ENCODE measurements around the gene ANTXR2. TPM values are rescaled to one million over a fixed set of nuclear protein-coding genes. Genes with fewer than 3 reads are reported as not detected.

ANTXR2 gene
- total RNA-seq, 1 experiment from 2014 or later: 4.4 TPM

DNA sequence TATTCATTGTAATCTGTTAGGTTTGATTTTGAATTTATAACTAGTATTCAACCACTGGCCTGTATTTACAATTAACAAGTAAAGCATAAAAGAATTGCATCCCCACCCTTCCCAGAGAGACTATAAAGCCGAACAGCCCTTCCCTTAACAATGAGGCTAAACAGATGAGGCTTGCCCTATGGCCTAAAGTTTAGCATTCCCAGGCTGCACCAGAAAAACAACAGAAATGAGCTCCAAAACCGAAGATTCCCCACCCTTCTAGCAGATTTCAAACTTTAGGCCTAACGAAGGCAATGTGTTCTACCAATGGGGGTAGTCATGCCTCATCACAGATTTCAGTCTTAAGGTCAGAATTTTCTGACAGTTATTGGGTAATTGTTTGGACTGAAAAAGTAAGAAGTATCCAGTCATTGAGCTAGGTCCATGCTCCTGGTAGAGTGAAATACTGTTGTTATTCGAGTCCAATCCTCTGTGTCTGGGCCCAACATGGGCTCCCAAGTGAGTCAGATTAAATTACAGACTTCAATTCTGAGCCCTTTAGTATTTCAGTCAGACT, 197.6 kb downstream of the ANTXR2 start:
- DNase-seq (ENCODE audit: low read depth, low spot score): no peak
- in situ Hi-C loops (cut with HindIII; ENCODE audit: low pct_unique_long_range_greater_than_20kb, low sequenced_read_pairs): no loop called here

DNA sequence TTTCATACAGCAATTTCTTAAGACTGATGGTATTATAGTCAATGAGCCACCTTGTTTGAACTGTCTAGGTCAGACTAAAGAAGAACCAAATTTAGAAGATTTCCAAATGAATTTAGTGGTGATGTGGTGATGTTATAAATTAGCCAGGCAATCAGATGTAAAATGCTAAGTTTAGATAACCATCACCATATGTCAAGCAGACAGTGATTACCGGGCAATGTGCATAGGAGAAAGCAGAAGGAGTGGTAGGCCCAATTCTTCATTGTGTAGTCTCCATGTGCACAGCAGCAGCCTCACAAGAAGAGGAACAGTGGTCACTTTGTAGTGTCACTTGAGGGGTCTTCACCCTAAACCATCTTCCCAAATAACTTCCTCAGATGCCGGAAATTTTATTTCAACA, 198.8 kb downstream of the ANTXR2 start:
- in situ Hi-C loops (cut with HindIII; ENCODE audit: low pct_unique_long_range_greater_than_20kb, low sequenced_read_pairs): no loop called here
- DNase-seq (ENCODE audit: low read depth, low spot score): no peak

DNA sequence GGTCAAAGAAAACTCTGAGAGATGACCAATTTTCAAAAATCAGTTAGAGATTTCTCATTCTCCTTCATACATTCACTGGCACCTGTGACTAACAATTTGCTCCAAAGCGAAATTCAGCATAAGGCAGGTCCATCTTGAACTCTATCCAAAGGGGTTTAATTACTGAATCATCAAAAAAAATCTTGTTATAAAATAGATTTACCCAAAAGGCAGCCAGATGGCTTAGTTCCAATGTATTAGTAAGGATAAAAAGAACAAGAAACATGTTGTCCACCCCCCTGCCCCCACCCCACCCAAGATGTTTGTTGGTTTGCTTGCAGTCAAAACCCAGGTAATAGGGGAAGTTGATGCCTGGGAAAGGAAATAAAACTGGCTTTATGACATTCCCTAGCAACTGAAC, 200.3 kb downstream of the ANTXR2 start:
- in situ Hi-C loops (cut with HindIII; ENCODE audit: low pct_unique_long_range_greater_than_20kb, low sequenced_read_pairs): no loop called here
- DNase-seq (ENCODE audit: low read depth, low spot score): no peak

DNA sequence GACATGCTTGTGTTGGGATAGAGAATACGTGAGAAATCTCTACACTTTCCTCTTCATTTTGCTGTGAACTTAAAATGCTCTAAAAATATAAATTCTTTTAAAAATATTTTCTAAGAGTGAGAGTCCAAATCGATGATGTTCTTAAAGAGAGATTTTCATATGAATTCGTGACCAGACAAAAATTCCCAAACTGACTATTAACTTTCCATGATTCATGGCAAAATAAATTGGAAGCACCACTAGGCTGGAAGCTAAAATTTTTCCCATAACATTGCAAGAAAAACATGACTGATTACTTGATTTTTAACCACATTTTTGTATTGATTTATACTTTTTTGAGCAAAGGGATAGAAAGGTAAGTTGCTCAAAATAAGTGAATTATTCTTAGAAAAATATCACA, 201.1 kb downstream of the ANTXR2 start:
- in situ Hi-C loops (cut with HindIII; ENCODE audit: low pct_unique_long_range_greater_than_20kb, low sequenced_read_pairs): no loop called here
- no peak for DNase-seq (ENCODE audit: low read depth, low spot score)

DNA sequence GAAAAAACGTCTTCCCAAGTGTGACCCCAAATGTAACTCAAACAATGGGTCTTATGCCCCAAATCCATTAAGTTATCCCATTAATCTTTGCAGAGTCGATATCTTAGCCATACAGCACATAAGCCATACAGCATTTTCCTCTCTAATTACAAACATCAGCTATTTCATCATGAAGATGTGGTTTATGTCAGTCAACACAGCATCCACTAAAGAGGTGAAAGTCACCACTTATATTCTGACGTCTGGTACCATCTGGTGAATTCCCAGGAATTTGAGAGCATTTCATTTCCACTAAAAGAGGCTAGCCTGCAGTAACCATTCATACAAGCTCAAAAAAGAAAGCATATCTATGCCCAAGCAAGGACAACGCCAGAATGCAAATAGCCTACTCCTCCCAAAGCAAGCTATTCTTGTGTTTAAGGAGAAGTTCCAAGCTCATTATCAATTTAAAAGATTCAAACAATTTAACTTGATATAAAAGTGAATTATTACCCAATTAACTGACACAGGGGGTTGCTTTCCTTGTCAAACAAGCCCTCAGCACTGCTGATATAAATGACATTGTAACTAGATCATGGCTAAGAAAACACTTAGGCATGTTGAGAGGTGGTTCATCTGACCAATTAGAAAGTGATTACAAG, 203.3 kb downstream of the ANTXR2 start:
- no peak for DNase-seq (ENCODE audit: low read depth, low spot score)
- in situ Hi-C loops (cut with HindIII; ENCODE audit: low pct_unique_long_range_greater_than_20kb, low sequenced_read_pairs): no loop called here

DNA sequence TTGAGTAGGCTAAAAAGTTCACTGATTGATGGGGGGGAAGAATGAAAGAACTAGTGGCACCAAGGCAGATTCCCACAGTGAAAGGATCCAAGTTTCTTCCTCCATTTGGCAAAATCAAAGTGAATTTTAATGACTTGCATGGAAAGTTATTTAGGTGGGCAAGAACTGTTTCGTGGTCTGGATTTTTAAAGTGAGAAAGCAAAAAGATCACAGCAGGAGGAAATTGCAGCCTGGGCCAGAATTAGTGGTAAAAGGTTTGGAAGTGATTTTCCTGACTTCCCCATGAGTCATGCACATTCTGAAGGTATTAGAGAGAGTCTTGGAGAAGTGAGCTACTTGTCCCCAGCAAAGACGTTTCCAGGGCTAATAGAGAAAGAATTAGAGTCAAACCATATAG, 207.8 kb downstream of the ANTXR2 start:
- no peak for DNase-seq (ENCODE audit: low read depth, low spot score)
- in situ Hi-C loops (cut with HindIII; ENCODE audit: low pct_unique_long_range_greater_than_20kb, low sequenced_read_pairs): no loop called here

DNA sequence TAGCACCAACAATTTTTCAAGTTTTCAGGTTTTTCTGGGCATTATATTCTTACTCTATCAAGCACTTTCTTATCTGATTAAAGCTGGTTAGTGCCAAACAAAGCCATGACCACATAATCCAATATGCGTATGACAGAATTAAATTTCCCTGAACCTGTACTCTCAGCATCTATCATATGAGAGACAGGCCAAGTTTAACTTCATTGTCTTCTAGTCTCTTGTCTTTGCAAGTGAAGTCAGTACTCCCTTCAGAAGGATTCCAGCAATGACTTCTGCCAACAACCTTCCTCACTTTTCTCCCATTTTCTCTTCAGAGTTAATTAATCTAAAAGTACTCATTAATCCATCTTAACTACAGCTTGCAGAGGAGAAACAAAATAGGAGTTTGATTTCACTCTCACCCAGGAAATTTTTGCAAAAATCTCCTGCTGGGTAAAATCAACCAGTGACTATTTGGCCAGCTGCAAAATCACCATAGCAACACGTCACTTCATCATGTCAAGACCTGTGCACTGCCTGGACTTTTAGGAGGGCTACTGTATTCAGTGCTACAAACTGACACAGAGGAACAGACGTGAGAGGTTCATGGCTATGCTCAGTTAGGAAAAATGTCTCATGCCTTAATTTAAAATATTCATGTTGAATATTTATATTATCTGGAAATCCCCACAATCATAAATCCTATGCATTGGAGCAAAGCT, 208.4 kb downstream of the ANTXR2 start:
- in situ Hi-C loops (cut with HindIII; ENCODE audit: low pct_unique_long_range_greater_than_20kb, low sequenced_read_pairs): no loop called here
- DNase-seq (ENCODE audit: low read depth, low spot score): no peak

DNA sequence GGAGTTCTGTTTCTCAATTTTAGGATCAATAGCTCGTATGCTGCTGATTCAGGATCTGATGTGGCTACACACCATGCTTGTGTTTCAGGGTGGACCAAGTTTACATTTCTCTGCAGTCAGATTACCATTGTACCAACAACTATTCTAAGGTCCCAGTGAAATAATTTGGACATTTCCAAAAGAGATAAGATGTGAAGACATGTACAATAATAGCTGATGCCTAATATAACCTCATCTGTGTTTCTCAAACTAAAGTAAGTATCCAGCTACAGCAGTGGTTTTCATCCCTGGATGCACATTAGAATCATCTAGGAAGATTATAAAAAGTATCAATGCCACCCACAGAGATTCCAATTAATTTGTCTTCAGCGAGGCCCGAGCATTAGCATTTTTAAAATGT, 209.7 kb downstream of the ANTXR2 start:
- DNase-seq (ENCODE audit: low read depth, low spot score): no peak
- in situ Hi-C loops (cut with HindIII; ENCODE audit: low pct_unique_long_range_greater_than_20kb, low sequenced_read_pairs): no loop called here

DNA sequence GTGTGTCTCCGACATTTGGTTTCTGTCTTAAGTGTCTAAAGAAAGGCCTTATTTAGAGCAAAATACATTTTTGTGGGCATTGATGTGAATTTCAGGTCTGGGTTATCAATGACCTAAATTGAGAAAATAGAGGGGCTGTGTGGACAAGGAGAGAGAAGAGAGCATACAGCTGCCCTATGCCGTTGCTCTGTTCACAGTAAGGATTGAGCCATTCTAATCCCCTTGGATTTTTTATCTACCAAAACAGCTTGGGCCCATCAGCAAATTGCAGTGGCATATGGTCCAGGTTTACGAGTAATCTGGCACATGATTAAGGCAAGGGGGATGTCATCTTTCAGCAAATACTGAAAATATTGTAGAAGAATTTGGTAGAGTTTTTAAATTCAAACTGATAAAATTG, 210.2 kb downstream of the ANTXR2 start:
- in situ Hi-C loops (cut with HindIII; ENCODE audit: low pct_unique_long_range_greater_than_20kb, low sequenced_read_pairs): no loop called here
- no peak for DNase-seq (ENCODE audit: low read depth, low spot score)

DNA sequence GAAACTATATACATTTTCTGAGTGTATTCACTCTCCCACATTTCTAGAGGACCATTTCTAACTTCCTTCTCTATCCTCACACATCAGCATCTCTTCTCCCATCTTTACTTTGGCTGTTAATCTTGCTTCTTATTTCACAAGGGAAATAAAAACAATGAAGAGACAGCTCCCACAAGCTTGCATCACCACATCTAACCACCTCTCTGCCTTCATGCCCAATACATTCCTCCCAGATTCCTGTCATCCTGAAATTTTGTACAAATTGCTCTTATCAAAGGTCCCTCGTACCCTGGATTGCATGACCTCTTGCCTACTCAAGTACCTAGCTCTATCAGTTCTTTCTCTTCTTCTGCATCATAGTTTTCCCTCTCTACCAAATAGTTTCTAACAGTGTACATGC, 215.2 kb downstream of the ANTXR2 start:
- DNase-seq (ENCODE audit: low read depth, low spot score): no peak
- in situ Hi-C loops (cut with HindIII; ENCODE audit: low pct_unique_long_range_greater_than_20kb, low sequenced_read_pairs): no loop called here

DNA sequence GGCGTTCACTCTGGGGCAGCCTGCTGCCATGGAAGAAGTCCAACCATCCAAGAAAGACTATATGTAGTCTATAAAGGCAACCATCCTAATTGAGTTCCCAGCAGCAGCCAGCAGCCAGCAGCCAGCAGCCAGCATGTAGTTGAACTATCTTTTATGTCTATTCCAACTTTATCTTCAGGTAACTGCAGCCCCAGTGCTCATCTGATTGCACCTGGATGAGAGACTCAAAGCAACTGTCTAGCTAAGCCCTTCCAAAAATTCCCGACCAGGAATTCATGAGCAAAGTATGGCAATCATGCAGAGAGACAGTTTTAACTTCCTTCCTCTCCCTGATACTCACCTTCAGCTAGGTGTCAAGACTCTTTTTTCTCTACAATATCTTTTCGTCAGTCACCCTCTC, 216.8 kb downstream of the ANTXR2 start:
- in situ Hi-C loops (cut with HindIII; ENCODE audit: low pct_unique_long_range_greater_than_20kb, low sequenced_read_pairs): no loop called here
- no peak for DNase-seq (ENCODE audit: low read depth, low spot score)

DNA sequence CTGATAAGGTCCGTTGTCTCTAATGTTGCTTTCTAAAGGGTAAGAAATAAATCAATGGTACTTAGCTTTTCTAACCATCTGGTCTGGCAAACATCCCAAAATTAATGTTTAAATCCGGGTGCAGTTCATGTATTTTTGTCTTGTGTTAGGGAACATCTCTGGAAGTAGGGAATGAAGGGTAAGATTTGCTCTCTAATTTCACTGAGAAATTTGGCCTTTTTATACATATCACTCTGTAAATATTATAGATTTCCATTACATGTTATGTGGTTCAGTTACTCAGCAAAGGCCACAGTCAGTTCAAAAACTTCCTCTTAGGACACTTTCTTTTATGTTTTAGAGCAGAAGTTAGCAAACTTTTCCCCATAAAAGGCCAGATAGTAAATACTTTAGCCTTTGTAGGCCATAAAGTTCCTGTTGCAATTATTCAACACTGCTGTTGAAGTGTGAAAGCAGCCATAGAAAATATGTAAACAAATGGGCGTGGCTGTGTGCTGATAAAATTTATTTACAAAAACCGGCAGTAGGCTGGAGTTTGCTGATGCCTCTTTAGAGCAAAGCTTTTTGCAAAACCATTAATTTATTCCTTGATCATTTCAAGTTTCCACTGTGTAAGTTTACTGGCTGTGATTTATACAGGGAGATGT, 218.1 kb downstream of the ANTXR2 start:
- in situ Hi-C loops (cut with HindIII; ENCODE audit: low pct_unique_long_range_greater_than_20kb, low sequenced_read_pairs): no loop called here
- no peak for DNase-seq (ENCODE audit: low read depth, low spot score)

DNA sequence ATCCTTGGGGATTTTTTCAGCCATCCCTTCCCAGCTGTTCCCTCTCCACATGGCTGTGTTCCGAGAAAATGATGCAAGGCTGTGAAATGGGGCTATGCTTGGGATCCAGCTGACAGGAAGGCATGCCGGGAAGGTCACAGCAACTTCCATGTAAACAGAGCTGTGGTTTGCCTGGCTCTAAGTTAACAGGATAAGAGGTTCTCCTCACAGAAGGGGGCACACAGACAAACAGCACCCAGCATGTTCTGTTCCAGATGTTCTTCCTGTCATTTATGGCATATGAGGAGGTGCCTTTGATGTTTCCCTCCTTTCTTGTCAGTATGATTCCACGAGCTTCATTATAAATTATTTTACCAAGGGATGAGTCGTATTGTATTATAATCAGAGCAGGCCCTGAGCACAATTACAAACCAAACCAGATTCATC, 220.7 kb downstream of the ANTXR2 start:
- DNase-seq (ENCODE audit: low read depth, low spot score): peak; percentile 0
- in situ Hi-C loops (cut with HindIII; ENCODE audit: low pct_unique_long_range_greater_than_20kb, low sequenced_read_pairs): no loop called here

DNA sequence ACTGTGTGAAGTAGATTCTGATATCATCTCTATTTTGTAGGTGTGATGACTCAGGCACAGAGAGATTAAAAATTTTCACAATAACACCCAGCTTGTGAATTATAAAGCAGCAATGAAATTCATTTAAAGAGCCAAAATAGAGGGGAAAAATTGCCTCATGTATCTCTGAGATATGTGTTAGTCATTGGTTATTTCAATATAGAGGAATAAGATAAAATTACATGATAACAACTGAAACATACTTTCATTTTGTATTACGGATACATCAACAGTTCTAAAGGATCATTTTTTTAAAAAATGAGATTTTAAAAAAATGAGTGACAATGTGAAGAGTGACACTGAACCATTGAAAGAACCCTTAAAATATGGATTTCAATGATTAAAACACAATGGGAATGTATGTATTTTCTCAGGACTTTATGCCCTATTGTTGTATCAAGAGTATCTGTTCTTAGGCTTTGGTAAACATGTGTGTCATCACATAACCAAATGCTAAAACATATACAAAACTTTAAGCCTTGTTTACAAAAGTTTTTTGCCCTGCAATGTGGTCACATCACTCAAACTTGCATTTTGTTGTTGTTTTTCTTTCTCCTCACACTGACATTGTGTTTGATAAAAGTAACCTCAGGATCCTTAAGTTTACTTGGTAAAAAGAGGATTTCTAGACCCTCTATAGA, 221.3 kb downstream of the ANTXR2 start:
- in situ Hi-C loops (cut with HindIII; ENCODE audit: low pct_unique_long_range_greater_than_20kb, low sequenced_read_pairs): no loop called here

More for the DNA sequence above, 221.3 kb downstream of the ANTXR2 start:
- no peak for DNase-seq (ENCODE audit: low read depth, low spot score)

Other genes starting within 250 kb of the ANTXR2 start
- gene PRDM8, start 124.3 kb upstream of the ANTXR2 start, total RNA-seq (2014; rRNA removed; shearing (Covaris generic)): 0.05 TPM in 2 replicates
- not detected in 2 replicates for gene FGF5, start 193.4 kb upstream of the ANTXR2 start, total RNA-seq (2014; rRNA removed; shearing (Covaris generic))